NCI-H2081 (cell line): ENCODE measurements around the gene RPS6KA2.
"Not testable (repeated sequence)": the region's sequence is repeated elsewhere in the genome, so short reads cannot be mapped to it uniquely, and the experiment has no call there.

Source experiments
- DNase-seq, 2 experiments: peaks; one replicate each; lab custom pipeline; 2025; lab: John Stamatoyannopoulos, UW

Gene RPS6KA2

GRCh38 chr6:166553563-166554271 lies 73.3 kb downstream of the RPS6KA2 start:
- no peak for DNase-seq

- DNase-seq, result no peak
Observed at GRCh38 chr6:166552600-166552999, 74.5 kb downstream of the RPS6KA2 start.

DNA sequence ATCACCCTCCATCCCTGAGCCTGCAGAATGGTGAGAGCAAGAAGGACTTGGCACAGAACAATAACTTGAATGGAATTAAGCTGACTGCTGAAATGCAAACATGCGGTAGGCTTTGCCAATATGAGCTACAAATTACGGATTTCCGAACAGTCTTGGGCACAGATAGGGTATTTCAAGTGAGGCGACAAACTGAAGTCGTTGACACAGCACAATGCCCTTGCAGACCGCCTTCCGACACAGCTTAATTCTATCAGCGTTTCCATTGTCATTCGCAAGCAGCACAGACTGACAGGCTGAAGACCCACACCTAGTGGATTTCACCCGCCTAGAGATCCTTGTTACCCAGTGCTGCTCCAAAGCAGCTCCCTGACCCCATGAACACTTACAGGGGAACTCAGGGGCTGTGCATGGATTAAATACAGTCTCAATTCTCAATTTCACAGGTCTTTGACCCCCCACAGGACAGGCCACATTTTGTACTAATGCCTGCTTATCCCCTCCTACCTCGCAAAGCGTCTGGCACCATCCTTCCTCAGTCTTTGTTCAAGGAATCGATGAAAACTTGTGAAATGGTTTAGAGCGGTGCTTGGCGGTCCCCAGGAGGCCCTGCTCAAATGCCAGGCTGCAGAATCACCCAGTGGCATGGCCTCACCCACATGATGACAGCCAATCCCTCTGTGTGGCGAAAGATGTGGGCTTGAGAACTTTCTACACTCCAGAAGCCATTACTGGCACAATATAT lies 75.1 kb downstream of the RPS6KA2 start:
- no peak for DNase-seq

DNA sequence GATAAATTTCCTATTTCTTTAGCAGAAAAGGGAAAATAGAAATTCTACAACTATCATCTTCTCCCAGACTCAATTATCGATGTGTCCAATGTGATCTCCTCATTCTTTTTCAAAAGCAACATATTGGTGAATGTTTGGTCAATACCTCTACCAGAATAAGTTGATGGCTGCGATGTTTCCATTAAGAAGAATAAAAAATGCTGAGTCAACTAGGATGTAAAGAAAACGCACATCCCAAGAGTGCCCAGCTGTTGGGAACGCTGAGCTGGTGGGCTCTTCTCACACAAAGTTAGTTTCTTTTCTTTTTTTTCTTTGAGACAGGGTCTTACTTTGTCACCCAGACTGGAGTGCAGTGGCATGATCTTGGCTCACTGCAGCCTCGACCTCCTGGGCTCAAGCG lies 80.4 kb downstream of the RPS6KA2 start:
- DNase-seq, result no peak

DNA sequence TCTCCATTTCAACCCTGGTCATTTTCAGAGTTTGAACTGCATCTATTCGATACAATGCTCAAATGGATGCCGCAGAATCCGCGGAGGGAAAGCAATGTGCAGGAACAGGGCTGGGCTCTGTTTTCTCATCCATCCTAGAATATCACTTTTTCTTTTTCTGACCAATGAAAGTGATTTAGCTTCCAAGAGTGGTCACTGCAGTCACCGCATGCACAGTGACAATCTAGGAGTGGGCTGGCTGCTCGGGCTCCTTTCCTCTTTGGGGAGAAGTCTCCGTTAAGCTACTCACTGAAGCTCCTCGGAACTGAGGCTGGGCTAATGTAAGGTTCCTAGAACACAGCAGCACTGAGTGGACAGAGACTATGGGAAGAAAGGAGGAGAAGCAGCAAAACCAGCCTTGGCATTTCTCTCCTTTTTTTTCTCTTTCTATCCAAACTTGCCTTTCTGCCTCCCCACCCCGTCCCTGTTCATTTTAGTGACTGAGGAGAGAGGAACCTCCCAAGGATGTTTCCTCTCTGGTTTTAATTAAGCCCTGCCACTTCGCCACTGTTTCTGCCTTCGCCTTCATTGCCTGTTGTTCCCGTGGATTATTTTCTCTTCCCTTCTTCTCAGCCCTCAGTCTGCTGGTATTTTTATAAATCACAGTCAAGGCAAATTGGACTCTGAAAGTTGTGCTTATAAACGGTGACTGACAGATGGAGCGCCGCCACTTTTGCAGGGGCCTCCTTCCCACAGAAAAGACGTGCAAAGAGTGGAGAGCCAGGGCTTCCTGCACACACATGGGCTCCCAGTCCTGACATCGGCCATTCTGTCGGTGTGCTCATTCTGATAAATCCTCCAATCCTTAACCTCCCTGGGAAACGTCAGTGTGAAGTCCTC lies 81.7 kb downstream of the RPS6KA2 start:
- DNase-seq, result no peak

- DNase-seq, result no peak
Observed at GRCh38 chr6:166544296-166544605, 82.8 kb downstream of the RPS6KA2 start.

DNA sequence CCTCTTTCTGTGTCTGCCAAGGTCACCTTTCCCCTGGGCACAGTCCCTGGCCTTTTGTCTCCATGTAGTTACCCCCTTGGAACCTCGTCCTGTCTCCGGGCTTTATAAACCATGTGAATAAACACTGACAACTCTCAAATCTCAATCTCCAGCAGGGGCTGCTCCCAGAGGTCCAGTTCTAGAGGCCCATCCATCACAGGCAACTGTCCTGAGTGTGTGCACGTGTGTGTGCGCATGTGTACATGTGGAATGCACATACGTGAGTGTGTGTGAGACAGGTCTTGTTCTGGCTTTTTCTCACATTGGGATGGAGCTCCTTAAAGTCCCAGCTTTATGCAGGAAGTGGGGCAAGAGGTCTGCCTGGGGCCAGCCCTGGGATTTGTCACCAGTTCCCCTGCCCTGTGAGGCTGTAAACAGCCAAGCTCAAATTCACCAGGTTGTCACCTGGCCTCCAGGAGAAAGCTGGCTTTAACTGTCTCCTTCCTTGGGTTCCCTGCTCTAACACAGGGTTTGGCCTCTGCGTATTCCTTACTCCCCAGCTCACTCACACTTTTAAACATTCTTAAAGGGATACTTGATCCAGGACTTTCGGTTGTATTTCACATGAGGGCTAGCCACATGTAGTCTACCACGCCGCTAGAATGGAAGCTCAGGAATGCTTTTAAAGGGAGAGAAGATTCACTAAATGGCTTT lies 83.3 kb downstream of the RPS6KA2 start:
- no peak for DNase-seq

DNA sequence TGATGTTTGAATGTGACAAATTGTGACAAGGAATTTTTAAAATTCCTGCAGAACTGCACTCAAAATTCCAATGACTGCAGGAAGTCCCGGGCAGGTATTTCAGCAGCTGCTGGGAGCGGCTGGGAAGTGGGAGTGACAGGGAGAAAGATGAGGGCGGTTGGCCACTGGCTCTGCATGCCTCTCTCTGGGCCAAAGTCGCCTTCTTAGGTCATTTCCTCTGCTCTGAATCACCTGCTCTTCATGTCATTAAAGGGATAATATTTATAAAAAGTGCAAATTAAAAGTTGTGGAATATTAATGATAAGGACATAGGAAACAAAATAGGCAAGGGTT lies 84.5 kb downstream of the RPS6KA2 start:
- DNase-seq, result no peak

DNA sequence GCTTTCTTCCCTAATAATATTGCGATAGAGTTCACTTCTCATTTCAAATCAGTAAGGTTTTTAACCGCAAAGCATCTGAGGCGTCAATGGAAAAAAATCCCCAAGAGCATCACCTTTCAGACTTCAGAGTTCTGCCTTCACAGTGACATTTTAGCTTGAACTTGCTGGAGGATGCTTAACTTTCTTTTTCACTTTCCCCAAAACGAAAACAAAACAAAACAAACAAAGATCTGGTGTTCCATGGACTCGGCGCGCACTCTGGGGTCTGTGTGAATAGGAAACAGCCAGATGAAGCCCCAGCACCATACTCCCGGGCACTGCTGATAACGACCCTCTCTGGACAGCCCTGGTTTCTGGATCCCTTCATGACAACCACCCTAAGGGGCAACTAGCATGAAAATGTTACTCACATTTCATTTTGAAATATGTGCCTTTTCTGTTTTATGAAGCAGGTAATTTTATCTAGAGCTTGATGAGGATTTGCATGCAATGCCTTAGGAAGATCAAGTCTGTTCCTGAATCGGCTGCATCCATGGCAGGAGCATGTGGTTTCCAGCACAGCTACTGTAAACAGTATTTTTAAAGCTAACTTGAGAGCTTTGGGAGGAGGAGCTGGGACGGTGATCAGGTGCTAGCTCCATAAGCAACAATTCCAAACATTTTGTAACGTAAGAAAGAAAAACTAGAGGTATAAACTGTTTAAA lies 85.0 kb downstream of the RPS6KA2 start:
- no peak for DNase-seq

DNA sequence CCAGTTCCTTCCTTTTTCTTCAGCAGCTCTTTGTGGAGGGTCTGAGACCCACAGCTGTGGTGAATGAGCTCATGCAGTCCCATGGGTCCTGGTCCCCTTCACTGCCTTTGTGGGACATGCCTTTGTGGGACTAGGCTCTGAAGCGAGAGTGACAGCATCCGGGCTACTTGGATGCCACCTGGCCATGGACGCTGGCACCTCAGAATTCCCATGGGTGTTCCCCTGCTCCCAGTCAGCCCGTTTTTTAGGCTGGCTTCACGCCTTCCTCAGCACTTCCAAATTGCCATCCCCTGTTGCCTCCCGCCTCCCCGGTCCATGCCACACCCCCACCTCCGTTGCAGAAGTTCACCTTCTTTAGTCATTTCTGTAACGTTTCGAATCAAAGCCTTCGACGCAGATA lies 85.7 kb downstream of the RPS6KA2 start:
- no peak for DNase-seq

DNA sequence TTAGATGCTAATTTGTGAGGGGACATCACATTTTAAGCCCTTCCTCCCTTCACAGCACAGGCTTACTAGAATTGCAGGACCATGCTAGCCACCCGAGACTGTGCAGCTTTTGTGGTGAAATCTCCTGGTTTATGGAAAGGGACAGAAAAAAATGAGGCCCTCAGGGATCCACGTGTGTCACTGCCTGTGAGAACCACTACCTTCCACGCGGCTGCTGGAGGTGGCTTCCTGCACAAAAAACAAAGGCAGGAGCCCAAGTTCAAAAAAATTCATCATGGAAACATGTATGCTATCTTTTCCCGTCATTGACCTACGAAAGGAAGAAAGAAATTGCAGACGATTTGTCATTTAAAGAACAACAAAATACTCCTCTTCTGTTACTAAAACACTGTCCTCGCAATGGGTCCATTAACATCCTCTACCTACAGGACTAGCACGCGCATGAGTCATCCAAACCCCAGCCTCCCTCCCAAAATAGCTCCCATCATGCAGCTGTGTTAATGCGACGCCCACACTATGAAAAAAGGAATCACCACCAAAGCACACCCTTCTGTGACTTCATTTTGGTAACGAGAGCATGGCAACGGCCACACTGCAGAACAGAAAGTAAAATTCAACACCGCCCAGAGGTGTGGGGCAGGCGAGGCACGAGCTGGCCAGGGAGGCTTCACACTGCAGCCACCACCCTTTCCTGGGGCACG lies 86.3 kb downstream of the RPS6KA2 start:
- DNase-seq, result no peak

DNA sequence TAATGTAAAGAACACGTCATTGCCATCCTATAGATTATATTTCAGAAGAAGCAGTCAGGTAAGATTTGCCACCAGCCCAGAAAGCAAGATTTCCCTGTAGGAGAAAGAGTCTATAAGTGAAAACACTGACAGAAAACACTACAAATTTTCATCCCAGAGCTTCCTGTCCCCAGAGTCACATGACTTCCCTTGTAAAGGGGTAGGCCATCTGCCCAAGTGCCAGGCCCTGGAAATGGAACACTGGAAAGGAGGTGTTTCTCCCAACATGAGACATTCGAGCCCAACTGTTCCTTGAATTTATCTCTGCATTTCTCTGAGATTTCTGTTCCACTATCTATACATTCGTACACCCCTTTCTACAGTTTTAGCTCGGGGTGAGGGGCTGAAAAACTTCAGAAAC lies 87.5 kb downstream of the RPS6KA2 start:
- no peak for DNase-seq

DNA sequence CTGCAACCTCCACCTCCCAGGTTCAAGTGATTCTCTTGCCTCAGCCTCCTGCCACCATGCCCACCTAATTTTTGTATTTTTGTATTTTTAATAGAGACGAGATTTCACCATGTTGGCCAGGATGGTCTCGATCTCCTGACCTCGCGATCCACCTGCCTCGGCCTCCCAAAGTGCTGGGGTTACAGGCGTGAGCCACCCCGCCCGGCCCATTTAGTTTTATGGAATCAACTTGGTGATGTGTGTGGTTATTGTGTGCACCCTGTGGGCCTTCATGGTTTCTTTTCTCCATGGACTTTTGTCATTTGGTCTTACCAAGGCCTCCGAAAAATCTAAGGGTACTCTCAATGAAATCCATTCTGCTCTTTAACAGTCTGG lies 88.1 kb downstream of the RPS6KA2 start:
- DNase-seq, result not testable (repeated sequence)

- no peak for DNase-seq
Observed at GRCh38 chr6:166538297-166539010, 88.6 kb downstream of the RPS6KA2 start.

GRCh38 chr6:166534658-166535406 lies 92.2 kb downstream of the RPS6KA2 start:
- no peak for DNase-seq

DNA sequence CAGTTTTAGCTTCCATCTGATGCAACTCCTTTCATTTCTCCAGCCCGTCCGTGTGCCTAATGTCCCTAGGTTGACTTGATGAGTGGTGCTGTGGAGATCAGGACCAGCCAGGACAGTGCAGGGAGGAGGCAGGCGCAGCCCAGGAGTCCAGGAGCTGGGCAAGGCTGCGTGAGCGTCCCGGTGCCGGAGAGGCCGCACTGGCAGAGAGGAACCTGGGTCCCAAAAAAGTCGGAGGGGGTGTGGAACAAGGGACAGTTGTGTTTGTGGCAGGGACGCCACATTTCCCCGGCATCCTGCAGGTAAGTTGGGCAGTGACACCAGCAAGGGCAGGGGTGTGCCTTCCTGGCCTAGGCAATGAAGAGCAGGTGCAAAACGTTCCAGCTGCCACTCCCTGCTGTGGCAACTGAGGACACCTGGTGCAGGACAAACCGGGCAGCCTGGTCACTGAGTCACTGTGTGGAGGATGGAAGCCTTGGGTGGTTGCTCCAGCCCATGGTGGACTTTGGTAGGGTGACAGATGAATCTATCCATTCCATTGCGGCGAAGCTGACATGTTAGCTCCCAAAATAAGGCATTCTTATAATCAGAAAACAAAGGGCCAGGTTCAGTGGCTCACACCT lies 93.7 kb downstream of the RPS6KA2 start:
- DNase-seq, result no peak

DNA sequence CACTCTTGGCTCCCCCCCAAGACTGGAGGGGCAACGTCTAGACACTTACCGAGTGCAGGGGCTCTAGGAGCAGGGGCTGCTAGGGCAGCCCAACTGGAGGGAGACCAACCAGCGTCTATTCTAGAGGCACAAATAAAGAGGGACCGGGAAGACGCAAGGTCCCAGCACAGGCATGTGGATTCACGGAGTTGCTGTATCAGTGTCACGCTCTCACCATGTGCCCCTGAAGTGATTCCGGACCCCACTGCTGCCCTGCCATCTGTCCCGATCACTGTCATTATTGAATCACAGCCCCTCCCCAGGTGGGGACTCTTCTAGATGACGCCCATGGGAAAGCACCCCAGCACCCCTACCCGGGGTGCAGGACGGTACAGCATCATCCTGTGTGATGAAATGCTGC lies 94.7 kb downstream of the RPS6KA2 start:
- no peak for DNase-seq

DNA sequence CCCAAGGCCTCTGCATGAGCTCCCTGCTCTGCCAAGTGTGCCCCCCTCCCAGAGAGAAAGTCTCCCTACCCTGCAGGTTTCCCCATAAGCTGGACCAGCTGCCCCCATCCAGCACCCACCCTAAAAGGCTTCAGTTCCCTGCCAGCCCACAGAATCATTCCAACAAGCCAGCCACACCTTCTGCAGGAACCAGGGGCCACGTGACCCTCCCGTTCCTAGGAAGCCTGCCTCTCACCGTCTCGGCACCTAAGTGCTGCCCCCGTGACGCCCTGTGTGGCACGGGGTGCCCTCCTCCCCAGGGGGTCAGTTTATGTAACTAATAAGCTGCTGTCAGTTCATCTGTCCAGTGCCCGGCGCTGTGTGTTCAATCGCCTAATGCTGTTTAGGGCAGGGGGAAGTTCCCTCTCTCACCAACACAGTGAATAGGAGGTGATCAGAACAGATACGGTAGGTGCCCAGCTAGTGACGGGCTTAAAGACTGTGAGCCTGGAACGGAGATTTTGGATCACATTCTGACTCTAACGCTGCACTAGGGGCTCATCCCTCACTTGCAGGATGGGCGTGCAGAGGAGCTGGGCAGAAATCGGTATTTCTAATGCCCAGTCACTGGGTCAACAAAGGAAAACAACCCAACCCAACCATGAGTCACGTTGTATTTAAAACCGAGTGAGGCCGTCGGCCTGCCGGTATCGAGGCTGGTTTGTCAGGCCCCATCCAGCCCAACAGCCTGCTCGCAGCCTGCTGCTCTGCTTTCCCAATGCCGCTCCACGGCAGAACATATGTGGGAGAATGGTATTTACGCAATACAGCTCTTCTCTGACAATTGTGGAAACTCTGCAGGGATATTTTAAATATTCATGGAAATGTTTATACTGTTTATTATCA lies 96.6 kb downstream of the RPS6KA2 start:
- no peak for DNase-seq
